ENCODE results near the gene CRTC1. TPM values are rescaled to one million over a fixed set of nuclear protein-coding genes. Genes with fewer than 3 reads are reported as not detected.

The CRTC1 gene
- total and polyA plus RNA-seq, 2 of the 13 experiments (the other 11 are each of a cell fraction or from before 2014, with no cell fraction given) = 2.0 to 2.7 TPM

GRCh38 chr19:18750295-18750970 lies 67.0 kb downstream of the CRTC1 start:
- H3K27ac ChIP-seq (ENCODE audit: extremely low read length, insufficient read depth, low read length) = no peak overlapping the region
- no peak for FAIRE-seq
- DNase-seq (ENCODE audit: low spot score) = no peak
- in situ Hi-C loops (cut with HindIII; ENCODE audit: extremely low pct_ligation_motif_present, low pct_unique_long_range_greater_than_20kb) = no loop called here
- TF ChIP-seq CHD2 (IDR thresholded peaks at IDR 0.05; ENCODE audit: low read depth, low read length) (no peak), ZNF563 (CRISPR knock-in tag; IDR thresholded peaks at IDR 0.05) (no peak), ZFP36L2 (CRISPR knock-in tag; IDR thresholded peaks at IDR 0.05) (no peak), HMG20A (CRISPR knock-in tag; IDR thresholded peaks at IDR 0.05; ENCODE audit: borderline replicate concordance) (no peak), CEBPZ (IDR thresholded peaks at IDR 0.05; ENCODE audit: low read length) (no peak), ZNF556 (CRISPR knock-in tag; IDR thresholded peaks at IDR 0.05; ENCODE audit: borderline replicate concordance) (no peak), ATAD3A (CRISPR knock-in tag; IDR thresholded peaks at IDR 0.05) (no peak), CREM (IDR thresholded peaks at IDR 0.05) (no peak), CREM (CRISPR knock-in tag; IDR thresholded peaks at IDR 0.05) (no peak), MAFK (conservative IDR thresholded peaks at IDR 0.05 in 1 of 2, IDR thresholded peaks at IDR 0.05 in 1 of 2; ENCODE audit: low read length in 2 of 2) (no peak)
- intact Hi-C loops (cut with micrococcal nuclease; ENCODE audit: unreplicated experiment) = no loop called here
- H3K27me3 ChIP-seq (ENCODE audit: control insufficient read depth in 1 of 2, insufficient read depth in 2 of 2, low read length in 2 of 2) = no peaks in the 10 kb centered on the region
- ChIA-PET POLR2A (no interaction called here), CTCF (ENCODE audit: low intra/inter-chr PET ratio, low total read pairs) (no interaction called here)
- no peak for ATAC-seq
- H4K20me1 ChIP-seq (ENCODE audit: insufficient read depth, low read length) = no peaks in the 10 kb centered on the region
- H3K9ac ChIP-seq (ENCODE audit: insufficient read depth, low read depth, low read length) = no peak overlapping the region
- WGBS (ENCODE audit: low lambda C conversion rate) = 97% methylated on average over 11 of the region's 19 CpGs
- no peak overlapping the region for H3K4me3 ChIP-seq (replicated peaks in 1 of 3; ENCODE audit: insufficient read depth in 1 of 3, low read depth in 2 of 3, low read length in 3 of 3)
- BruUV-seq (replicated peaks) = no TSS peak
- no peak overlapping the region for H2AFZ ChIP-seq (ENCODE audit: low read length)
- H3K36me3 ChIP-seq (replicated peaks in 1 of 2; ENCODE audit: control insufficient read depth in 1 of 2, insufficient read depth in 2 of 2, low read length in 2 of 2) = peaks cover 1 to 7% of the 10 kb centered on the region in 2 experiments; a peak in 3 of 5 replicates
- H3K9me3 ChIP-seq (ENCODE audit: low read length) = no peaks in the 10 kb centered on the region
- H3K79me2 ChIP-seq (ENCODE audit: insufficient read depth, low read length) = no peaks in the 10 kb centered on the region
- H3K4me1 ChIP-seq (ENCODE audit: insufficient read depth, low read length) = no peaks in the 10 kb centered on the region
- H3K4me2 ChIP-seq (ENCODE audit: low read depth, low read length) = no peak overlapping the region

Data from HepG2 (cell line).